ENCODE results near the gene DIP2C.

Gene DIP2C

GRCh38 chr10:677038-677437 lies 12.4 kb downstream of the DIP2C start:
- DNase-seq (ENCODE audit: low spot score): no peak

GRCh38 chr10:676178-676577 lies 13.3 kb downstream of the DIP2C start:
- no peak for DNase-seq (ENCODE audit: low spot score)

- no peak for DNase-seq (ENCODE audit: low spot score)
These were observed 13.9 kb downstream of the DIP2C start for GRCh38 chr10:675532-675931.

- no peak for DNase-seq (ENCODE audit: low spot score)
These were observed 16.0 kb downstream of the DIP2C start for GRCh38 chr10:673492-673891.

GRCh38 chr10:672992-673391 lies 16.5 kb downstream of the DIP2C start:
- DNase-seq (ENCODE audit: low spot score): no peak

- no peak for DNase-seq (ENCODE audit: low spot score)
These were observed 17.3 kb downstream of the DIP2C start for GRCh38 chr10:672203-672602.

GRCh38 chr10:670990-671389 lies 18.5 kb downstream of the DIP2C start:
- DNase-seq (ENCODE audit: low spot score): no peak

GRCh38 chr10:670038-670437 lies 19.4 kb downstream of the DIP2C start:
- no peak for DNase-seq (ENCODE audit: low spot score)

GRCh38 chr10:668786-669485 lies 20.5 kb downstream of the DIP2C start:
- DNase-seq (ENCODE audit: low spot score): no peak

- DNase-seq (ENCODE audit: low spot score): no peak
These were observed 21.8 kb downstream of the DIP2C start for GRCh38 chr10:667602-668143.

- DNase-seq (ENCODE audit: low spot score): no peak
These were observed 22.4 kb downstream of the DIP2C start for GRCh38 chr10:667096-667495.

GRCh38 chr10:666237-667012 lies 23.0 kb downstream of the DIP2C start:
- no peak for DNase-seq (ENCODE audit: low spot score)

GRCh38 chr10:665579-666091 lies 23.8 kb downstream of the DIP2C start:
- DNase-seq (ENCODE audit: low spot score): no peak

GRCh38 chr10:664893-665292 lies 24.6 kb downstream of the DIP2C start:
- no peak for DNase-seq (ENCODE audit: low spot score)

- DNase-seq (ENCODE audit: low spot score): no peak
These were observed 25.2 kb downstream of the DIP2C start for GRCh38 chr10:664301-664700.

- no peak for DNase-seq (ENCODE audit: low spot score)
These were observed 25.6 kb downstream of the DIP2C start for GRCh38 chr10:663831-664251.

- DNase-seq (ENCODE audit: low spot score): no peak
These were observed 26.1 kb downstream of the DIP2C start for GRCh38 chr10:663466-663751.

GRCh38 chr10:662686-663465 lies 26.6 kb downstream of the DIP2C start:
- no peak for DNase-seq (ENCODE audit: low spot score)

- DNase-seq (ENCODE audit: low spot score): no peak
These were observed 27.3 kb downstream of the DIP2C start for GRCh38 chr10:662223-662605.

- DNase-seq (ENCODE audit: low spot score): no peak
These were observed 27.8 kb downstream of the DIP2C start for GRCh38 chr10:661597-662222.

- DNase-seq (ENCODE audit: low spot score): no peak
These were observed 28.4 kb downstream of the DIP2C start for GRCh38 chr10:660970-661596.
